Heart left ventricle (tissue), 13 donors: ENCODE results near the gene SOX2.

Experiments used
- CTCF ChIP-seq, 12 donors: fragments of 200-600 bp; sonication (generic) in 4 of 12; IDR thresholded peaks; one replicate each; pipeline versions ENCODE4 v1.5.0 to v1.8.0; 2018 to 2022; ENCODE audit warnings: antibody characterized with exemption in 12 of 12, mild to moderate bottlenecking in 5 of 12
- POLR2A ChIP-seq, 2 donors: fragments of 450-650 bp; IDR thresholded peaks; one replicate each; pipeline ENCODE4 v1.6.1; 2017; ENCODE audit warnings: antibody characterized with exemption in 2 of 2, mild to moderate bottlenecking in 2 of 2, moderate library complexity in 2 of 2
- donor health status: ischemic (EF 13 %, LVEDD 7.1; RV severe dilation, severe dysfunction).
- donor health status: DM: no; HTN: yes; CAD: no.
- donor health status: DM: no; HTN: no; CAD: no.
- donor health status: ischemic (EF 25% LVEDD 6.9; RV normal size, moderate dysfunction).
- donor health status: ischemic (EF 25% LVEDD 5.7; RV mildly dilated, moderate dysfunction).
- donor health status: ischemic (EF 35%, LVEDD 5.7; RV mildly dilated, moderate dysfunction).
- donor health status: nonischemic (EF 11% LVEDD 7.7; RV severe dilation, severe dysfunction).
- donor health status: DM: yes; HTN: yes; CAD: no.
- donor health status: PGD.
- donor health status: ischemic (EF 29% LVEDD 5.4; RV normal size, mild dysfunction).
- donor health status: nonischemic (EF 23%, LVEDD 6.1; RV moderate dilation, normal function).

- TF ChIP-seq CTCF (IDR thresholded peaks at IDR 0.05) = no peak
- no peak for TF ChIP-seq POLR2A (IDR thresholded peaks at IDR 0.05)
Measured at GRCh38 chr3:181701096-181701495, 10.6 kb upstream of the SOX2 start.
